Body of pancreas (tissue), 4 donors: ENCODE results near the gene PCMTD2.
"Not testable (repeated sequence)": the region's sequence is repeated elsewhere in the genome, so short reads cannot be mapped to it uniquely, and the experiment has no call there.

Source experiments
- CTCF ChIP-seq, 7 experiments: fragments of 450-650 bp in 4 of 7; fragments of 200-600 bp in 3 of 7; sonication (generic) in 3 of 7; IDR thresholded peaks; one replicate each; pipeline ENCODE4 v1.5.1; 2016 to 2019; ENCODE audit warnings: antibody characterized with exemption in 7 of 7
- POLR2A ChIP-seq, 3 donors: fragments of 450-650 bp; IDR thresholded peaks; one replicate each; pipeline ENCODE4 v1.6.1; 2016; ENCODE audit warnings: antibody characterized with exemption in 3 of 3, mild to moderate bottlenecking in 2 of 3

GRCh38 chr20:64318056-64318455, 62.5 kb downstream of the PCMTD2 start:
- not testable (repeated sequence) for TF ChIP-seq CTCF, POLR2A (IDR thresholded peaks at IDR 0.05)
